ENCODE measurements around the gene DLGAP1. TPM values are rescaled to one million over a fixed set of nuclear protein-coding genes. Genes with fewer than 3 reads are reported as not detected.

The DLGAP1 gene
- total and polyA plus RNA-seq, 10 donors, result 0.11 to 6.0 (median 2.1) TPM

GRCh38 chr18:3792711-3793110, 662.4 kb downstream of the DLGAP1 start:
- H3K27ac ChIP-seq, result no peak overlapping the region
- intact Hi-C loops (cut with DNase I; ENCODE audit: low total_unique reads), result no loop called here
- H3K9me3 ChIP-seq, result no peaks in the 10 kb centered on the region
- peaks cover 0 to 14% (median 0%) of the 10 kb centered on the region in 7 donors for H3K27me3 ChIP-seq (replicated peaks in 1 of 7)
- H3K4me1 ChIP-seq, result no peaks in the 10 kb centered on the region
- no peak overlapping the region for H3K4me3 ChIP-seq
- no peaks in the 10 kb centered on the region for H3K36me3 ChIP-seq
- no peak for DNase-seq
- 74 to 91% (median 90%) methylated on average over 9 of the region's 9 CpGs for WGBS, 5 donors
- TF ChIP-seq POLR2A (IDR thresholded peaks at IDR 0.05), result no peak
- TF ChIP-seq POLR2AphosphoS5 (IDR thresholded peaks at IDR 0.05), result no peak
- TF ChIP-seq CTCF (IDR thresholded peaks at IDR 0.05 in 8 of 11, conservative IDR thresholded peaks at IDR 0.05 in 3 of 11), result no peak

- Histone ChIP-seq H3K9me3 (no peaks in the 10 kb centered on the region), H3K36me3 (no peaks in the 10 kb centered on the region), H3K4me1 (no peaks in the 10 kb centered on the region), H3K27me3 (replicated peaks in 1 of 7) (peaks cover 0 to 11% (median 0%) of the 10 kb centered on the region in 7 donors), H3K4me3 (no peak overlapping the region), H3K27ac (no peak overlapping the region)
- TF ChIP-seq CTCF (IDR thresholded peaks at IDR 0.05 in 8 of 11, conservative IDR thresholded peaks at IDR 0.05 in 3 of 11) (no peak), POLR2A (IDR thresholded peaks at IDR 0.05) (no peak), POLR2AphosphoS5 (IDR thresholded peaks at IDR 0.05) (no peak)
- no peak for DNase-seq
- 52 to 70% (median 60%) methylated on average over 4 of the region's 4 CpGs for whole genome bisulfite sequencing, 5 donors
- intact Hi-C loops (cut with DNase I; ENCODE audit: low total_unique reads), result no loop called here
These were observed 663.9 kb downstream of the DLGAP1 start for GRCh38 chr18:3791238-3791637.

GRCh38 chr18:3790703-3791102, 664.4 kb downstream of the DLGAP1 start:
- intact Hi-C loops (cut with DNase I; ENCODE audit: low total_unique reads), result no loop called here
- DNase-seq, result no peak

GRCh38 chr18:3789525-3789924, 665.6 kb downstream of the DLGAP1 start:
- Histone ChIP-seq H3K4me3 (no peak overlapping the region), H3K36me3 (no peaks in the 10 kb centered on the region), H3K27ac (no peak overlapping the region), H3K9me3 (peaks cover 0 to 9% (median 0%) of the 10 kb centered on the region in 8 donors), H3K27me3 (replicated peaks in 1 of 7) (peaks cover 0 to 8% (median 0%) of the 10 kb centered on the region in 7 donors), H3K4me1 (no peaks in the 10 kb centered on the region)
- intact Hi-C loops (cut with DNase I; ENCODE audit: low total_unique reads), result no loop called here
- TF ChIP-seq CTCF (IDR thresholded peaks at IDR 0.05 in 8 of 11, conservative IDR thresholded peaks at IDR 0.05 in 3 of 11) (no peak), POLR2AphosphoS5 (IDR thresholded peaks at IDR 0.05) (no peak)
- WGBS, 5 donors, result 38 to 60% (median 50%) methylated on average over 1 of the region's 1 CpG
- DNase-seq, result no peak

More at GRCh38 chr18:3790703-3791102, 664.4 kb downstream of the DLGAP1 start:
- Histone ChIP-seq H3K9me3 (no peaks in the 10 kb centered on the region), H3K4me3 (no peak overlapping the region), H3K36me3 (no peaks in the 10 kb centered on the region), H3K27me3 (replicated peaks in 1 of 7) (peaks cover 0 to 11% (median 0%) of the 10 kb centered on the region in 7 donors), H3K27ac (no peak overlapping the region), H3K4me1 (no peaks in the 10 kb centered on the region)
- 10 to 19% (median 14%) methylated on average over 5 of the region's 5 CpGs for WGBS, 5 donors
- TF ChIP-seq POLR2AphosphoS5 (IDR thresholded peaks at IDR 0.05), result no peak
- TF ChIP-seq CTCF (IDR thresholded peaks at IDR 0.05 in 8 of 11, conservative IDR thresholded peaks at IDR 0.05 in 3 of 11), result no peak
- TF ChIP-seq POLR2A (IDR thresholded peaks at IDR 0.05), result no peak

Data from spleen (tissue), 11 donors.